Endometrium (tissue), 2 donors: ENCODE results near the gene FAM171A1.
"Not testable (repeated sequence)": the region's sequence is repeated elsewhere in the genome, so short reads cannot be mapped to it uniquely, and the experiment has no call there.

Experiments
- FAIRE-seq: peaks from 2 replicates; lab custom pipeline; 2012; peaks lifted over from hg19 to GRCh38; lab: Jason Lieb, UNC
- donor health status: control.
- donor health status: control.

Gene FAM171A1

DNA sequence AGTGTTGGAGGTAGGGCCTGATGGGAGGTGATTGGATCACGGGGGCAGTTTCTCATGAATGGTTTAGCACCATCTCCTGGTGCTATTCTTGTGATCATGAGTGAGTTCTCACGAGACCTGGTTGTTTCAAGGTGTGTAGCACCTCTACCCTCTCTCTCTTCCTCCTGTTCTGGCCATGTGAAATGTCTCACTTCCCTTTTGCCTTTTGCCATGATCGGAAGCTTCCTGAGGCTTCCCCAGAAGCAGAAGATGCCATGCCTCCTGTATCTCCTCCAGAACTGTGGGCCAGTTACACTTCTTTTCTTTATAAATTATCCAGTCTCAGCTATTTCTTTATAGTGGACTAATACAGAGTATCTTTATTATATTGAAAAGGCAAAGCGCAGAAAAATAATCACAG lies 90.1 kb downstream of the FAM171A1 start:
- FAIRE-seq, result no peak

DNA sequence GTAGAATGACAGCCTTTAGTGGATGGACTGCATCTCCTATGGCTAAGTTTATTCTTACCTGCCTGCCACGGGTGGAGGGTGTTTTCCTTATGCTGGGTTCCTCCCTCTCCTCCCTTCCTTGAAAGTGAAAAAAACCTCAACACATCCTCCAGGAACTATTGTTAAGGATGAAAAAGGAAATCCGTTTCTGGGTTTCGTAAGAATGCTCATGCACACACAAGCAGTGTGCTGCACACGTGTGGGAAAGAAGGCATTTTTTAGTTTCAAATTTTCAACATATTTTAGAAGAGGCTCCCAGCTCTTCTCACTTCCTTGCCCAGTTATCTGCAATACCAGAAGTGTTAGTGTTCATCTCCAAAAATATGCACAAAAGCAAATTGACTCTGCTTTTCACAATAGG lies 90.6 kb downstream of the FAM171A1 start:
- no peak for FAIRE-seq

DNA sequence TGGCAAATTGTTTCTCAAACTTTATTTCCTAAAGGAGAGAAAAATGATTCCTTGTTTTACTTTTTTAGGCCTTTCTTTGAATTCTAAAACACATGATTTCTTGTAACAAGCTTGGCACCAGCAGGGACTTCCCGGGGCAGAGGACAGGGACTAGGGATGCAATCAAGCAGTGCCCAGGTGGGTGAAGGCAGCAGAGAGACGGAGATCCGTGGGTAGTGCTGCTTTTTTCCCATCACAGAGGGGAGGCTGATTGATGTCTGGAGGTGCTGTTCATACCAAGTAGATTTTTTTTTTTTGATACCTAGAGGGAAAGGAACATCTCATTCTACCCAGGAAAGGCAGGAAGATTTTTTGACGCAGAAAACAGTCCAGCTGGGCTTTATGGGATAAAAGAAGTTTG lies 91.9 kb downstream of the FAM171A1 start:
- FAIRE-seq, result no peak

DNA sequence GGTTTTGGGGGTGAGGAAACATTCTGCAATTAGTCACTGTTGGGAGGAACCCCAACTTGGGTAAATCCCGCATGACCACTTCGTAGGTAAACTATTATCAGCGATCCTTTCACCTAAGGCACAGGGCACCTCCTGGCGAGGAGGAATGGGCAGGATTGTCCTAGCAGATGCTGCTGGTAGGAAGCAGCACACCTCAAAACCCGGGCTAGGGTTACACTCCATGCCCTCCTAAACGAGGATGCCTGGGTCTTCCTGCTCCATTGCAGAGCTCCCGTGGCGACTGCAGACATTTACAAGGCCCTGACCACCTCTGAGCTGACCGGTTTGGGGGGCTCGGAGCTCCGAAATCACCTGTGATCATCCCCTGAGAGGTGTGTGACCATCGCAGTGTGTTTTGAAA lies 92.3 kb downstream of the FAM171A1 start:
- no peak for FAIRE-seq

DNA sequence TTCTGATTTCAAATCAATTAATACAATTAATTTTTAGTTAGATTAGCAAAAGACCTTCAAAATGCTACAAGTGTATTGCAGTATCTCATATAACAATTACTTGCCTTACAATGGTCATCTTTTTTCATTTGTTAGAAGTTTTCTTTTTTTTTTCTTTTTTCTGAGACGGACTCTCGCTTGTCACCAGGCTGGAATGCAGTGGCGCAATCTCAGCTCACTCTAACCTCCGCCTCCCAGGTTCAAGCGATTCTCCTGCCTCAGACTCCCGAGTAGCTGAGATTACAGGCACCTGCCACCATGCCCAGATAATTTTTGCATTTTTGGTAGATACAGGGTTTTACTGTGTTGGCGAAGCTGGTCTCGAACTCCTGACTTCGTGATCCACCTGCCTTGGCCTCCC lies 95.0 kb downstream of the FAM171A1 start:
- FAIRE-seq, result not testable (repeated sequence)

DNA sequence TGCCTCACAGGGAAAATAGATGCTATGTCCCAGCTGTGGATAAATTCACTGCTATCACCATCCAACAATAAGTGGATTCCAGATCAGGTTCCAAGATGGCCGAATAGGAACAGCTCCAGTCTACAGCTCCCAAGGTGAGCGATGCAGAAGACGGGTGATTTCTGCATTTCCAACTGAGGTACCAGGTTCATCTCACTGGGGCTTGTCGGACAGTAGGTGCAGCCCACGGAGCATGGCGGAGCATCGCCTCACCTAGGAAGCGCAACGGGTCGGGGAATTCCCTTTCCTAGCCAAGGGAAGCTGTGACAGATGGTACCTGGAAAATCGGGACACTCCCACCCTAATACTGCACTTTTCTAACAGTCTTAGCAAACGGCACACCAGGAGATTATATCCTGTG lies 101.3 kb downstream of the FAM171A1 start:
- FAIRE-seq, result not testable (repeated sequence)

DNA sequence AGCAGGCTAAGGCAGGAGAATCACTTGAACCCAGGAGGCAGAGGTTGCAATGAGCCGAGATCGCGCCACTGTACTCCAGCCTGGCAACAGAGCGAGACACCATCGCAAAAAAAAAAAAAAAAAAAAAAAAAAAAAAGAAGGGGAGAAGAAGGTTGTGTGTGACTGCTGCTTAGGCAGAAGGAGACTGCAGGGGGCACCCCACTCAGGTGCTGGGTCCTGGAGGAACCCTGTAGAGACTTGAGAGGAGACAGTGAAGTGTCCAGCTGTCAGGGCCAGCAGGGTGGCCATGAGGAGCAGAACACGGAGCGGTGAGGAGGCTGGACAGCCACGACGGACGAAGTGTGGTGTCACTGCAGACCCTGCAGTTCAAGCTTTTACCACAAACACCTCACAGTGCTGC lies 103.6 kb downstream of the FAM171A1 start:
- no peak for FAIRE-seq

DNA sequence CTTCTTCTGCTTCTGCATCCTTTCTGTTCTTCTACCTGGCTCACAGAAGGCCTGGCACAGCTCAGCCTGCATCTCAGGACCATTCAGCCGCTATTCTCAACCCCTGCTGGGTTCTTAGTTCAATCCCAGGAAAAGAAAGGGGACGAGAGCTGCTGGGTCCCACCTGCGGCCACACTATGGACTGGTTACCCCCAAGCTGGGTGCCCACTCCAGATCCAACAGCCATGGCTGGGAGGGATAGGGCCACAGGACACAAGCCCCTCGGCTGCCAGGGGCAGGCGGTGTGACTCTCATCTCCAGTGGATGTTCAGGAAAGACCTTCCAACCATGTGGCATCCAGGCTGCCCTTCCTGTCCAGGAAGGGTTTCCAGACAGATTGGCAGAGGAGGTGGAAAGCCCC lies 105.0 kb downstream of the FAM171A1 start:
- FAIRE-seq, result no peak

DNA sequence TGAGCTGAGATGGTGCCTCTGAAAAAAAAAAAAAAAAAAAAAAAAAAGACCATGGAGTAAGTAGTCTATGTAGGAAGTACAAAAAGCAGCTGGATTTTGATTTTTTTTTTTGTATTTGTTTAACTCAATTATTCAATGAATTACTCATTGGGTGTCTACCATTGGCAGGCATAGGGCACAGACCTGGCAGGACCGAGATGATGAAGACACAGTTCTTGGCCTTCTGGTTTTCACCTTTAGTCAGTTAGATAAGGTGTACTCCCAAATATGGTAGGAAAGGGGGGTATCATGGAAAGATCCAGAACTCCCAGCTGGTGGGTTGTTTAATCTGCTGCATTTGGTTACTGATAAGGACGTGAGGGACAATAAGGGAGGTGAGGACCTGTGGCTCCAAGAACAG lies 105.5 kb downstream of the FAM171A1 start:
- FAIRE-seq, result no peak

DNA sequence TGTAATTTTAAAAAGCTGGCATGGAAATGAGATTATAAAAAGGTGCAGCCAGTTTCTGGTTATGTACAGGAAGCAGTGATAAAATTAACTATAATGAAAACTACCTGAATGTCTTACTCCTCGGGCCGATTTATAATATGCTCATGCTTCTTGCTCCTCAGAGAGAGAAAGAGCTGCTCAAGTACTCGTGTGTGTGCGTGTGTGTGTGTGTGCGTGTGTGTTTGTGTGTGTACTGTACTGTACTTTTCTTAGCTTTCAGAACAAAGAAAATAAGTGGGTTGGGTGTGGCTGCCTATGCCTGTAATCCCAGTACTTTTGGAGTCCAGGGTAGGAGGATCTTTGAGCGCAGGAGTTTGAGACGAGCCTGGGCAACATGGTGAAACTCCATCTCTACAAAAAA lies 106.0 kb downstream of the FAM171A1 start:
- no peak for FAIRE-seq

DNA sequence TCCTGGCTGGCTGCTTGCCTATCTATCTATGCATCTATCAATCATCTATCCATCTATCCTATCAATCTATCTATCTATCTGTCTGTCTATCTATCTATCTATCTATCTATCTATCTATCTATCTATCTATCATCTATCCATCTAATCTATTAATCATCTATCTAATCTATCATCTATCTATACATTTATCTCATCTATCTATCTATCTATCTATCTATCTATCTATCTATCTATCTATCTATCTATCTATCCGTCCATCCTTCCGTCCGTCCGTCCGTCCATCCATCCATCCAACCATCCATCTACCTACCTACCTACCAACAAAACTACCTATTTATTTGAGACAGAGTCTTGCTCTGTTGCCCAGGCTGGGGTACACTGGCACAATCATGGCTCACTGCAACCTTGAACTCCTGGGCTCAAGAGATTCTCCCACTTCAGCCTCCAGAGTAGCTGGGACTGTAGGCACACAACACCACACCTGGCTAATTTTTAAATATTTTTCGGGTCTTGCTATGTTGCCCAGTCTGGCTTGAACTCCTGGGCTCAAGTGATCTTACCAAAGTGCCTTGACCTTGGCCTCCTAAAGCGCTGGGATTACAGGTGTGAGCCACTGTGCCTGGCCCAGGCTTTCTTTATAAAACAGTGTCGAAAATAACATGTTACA lies 107.3 kb downstream of the FAM171A1 start:
- FAIRE-seq, result no peak

DNA sequence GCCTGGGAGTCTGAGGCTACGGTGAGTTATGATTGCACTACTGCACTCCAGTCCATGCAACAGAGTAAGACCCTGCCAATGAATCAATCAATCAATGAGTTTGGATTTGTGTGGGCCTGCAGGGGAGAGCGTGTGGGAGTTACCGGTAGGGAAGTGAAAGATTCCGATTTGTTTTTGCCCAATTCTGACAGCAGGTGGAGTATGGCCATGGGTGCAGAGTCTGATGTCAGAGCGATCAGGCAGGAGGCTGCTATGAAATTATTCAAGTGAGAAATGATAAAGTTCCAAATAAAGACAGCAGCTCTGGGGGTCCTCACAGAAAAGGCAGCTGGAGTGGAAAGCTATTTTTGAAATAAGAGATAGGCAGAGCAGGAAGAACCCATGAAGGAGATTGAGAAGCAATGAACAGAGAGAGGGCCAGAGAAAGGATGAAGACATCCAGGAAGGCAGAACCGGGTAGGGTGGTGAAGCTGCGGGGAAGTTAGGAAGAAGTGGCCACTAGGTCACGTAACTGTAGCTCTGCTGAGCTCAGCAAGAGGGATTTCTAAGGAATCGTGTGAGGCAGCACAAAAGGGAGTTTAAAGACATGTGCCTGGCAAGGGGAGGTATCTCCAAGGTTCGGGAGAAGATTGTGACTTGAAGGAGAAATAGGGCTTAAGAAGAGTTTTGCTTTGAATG lies 108.9 kb downstream of the FAM171A1 start:
- FAIRE-seq, result no peak

DNA sequence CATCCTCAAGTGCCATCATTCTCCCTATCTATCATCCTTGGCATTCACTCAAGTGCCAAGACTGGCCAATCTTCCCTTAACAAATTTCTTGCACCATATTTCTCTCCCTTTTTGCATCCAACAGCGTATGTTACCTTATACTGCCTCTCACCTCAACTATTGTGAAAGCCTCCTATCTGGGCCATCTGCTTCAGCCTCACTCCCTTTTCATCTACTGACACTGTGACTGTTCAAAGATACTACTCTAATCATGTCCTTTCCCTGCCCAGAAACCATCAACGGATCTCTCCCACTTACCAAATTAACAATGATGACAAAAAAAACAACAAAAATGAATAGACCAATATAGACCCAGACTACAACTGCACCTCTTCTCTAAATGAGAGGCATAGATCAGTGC lies 112.0 kb downstream of the FAM171A1 start:
- FAIRE-seq, result no peak

DNA sequence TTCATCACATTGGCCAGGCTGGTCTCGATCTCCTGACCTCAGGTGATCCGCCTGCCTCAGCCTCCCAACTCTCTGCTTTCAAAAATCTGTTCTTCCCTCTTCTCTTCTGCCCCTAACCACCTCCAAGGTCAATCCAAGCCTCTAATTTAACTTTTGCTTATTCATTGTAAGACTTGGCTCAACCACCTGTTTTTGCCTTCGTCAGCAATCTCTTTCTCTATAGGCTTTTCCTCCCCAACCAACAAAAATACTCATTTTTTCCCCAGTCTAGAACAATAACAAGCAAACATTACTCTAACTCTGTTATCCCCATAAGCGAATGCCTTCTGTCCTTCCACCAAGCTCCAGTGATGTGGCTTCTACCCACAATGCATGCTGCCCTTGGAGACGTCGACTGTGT lies 112.8 kb downstream of the FAM171A1 start:
- no peak for FAIRE-seq

DNA sequence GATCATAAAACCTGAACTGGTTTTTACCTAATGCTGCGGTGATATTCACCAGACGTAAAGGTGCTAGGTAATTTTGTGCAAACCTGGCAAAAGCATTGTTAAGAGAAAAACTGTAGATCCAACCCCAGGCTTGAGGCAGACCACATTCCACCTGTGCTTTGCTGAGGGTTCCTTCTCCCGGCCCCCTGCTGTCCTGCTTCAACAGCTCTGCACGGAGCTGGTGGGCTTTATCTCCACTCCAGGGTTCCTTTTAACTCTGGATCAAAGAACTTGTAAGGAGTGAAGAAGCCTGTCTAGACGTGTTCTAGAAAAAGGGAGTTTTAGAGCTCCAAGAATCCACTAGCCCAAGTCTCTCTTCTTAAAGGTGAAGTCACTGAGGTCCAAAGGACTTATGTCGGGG lies 115.1 kb downstream of the FAM171A1 start:
- FAIRE-seq, result no peak

DNA sequence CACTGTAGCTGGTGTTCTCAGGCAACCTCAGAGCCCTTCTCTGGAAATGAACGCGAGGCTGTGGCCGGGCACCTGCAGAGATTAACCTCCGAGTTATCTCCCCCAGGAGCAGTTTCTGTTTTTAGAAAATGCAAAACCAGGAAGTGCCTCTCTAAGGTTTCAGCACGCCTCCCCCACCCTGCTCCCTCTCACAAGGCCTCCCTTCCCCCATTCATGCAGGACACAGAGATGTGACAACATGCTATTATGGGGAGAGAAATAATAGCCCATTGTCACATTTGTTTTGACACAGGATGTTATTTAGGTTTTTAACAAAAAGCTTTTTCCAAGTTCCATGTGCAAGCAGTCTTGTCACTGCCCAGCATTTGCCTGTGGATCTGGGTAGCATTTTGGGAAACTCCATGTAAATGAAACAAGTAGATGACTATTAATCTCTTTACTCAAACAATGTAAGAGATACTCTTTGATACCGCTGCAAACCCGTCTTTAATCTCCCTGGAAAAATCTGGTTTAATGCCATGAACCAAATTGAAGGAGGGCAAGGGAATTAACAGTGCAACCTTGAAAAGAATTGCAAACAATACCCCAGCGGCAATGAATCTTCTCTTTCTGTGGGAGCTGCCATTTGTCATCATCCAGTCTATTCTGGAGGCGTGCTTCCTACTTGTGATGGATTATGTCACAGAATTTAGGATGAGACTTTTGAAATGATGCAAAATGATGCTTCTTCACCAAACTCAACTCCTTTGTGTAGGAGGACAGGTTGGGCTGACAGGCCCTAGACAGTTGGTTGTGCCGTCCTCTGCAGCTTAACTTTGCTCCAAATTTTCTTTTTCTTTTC lies 116.1 kb downstream of the FAM171A1 start:
- no peak for FAIRE-seq

DNA sequence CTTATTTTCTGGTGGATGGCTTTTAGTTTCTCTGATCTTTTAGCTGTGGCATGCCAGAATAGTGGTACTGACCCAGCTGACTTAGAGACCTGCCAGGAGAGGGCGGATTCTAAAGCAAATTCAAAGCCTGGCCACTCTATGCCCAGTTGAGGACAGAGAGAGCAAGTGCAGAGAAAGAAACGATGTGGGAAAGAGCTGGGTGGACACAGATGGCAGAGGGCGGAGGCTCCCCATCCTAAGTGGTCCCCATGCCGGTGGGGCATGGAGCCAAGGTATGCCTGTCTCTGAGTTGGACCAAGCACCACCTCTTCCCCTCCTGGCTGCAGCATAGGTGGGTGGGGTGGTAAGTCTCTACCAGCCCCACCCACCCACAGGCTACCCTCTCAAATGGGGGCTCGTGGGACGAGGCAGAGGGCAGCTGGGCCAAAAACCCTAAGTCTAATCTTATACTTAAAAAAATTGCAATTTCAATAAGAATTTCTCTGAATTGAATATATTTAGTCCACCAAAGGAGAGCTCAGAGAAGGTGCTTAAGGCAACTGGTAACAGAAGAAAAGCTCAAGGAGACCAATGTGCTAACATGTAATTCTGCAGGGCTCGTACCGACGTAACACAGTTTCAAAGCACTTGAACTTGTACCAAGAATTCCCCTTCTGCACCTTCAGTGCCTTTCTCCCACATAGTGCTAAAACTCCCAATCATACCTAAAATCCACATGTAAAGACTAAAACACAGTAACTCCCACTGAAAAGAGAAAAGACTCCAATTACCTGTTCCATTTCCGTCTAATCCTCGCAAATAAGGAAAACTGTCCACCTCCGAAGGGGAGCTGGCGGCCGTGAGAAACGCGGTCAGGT lies 116.9 kb downstream of the FAM171A1 start:
- no peak for FAIRE-seq

DNA sequence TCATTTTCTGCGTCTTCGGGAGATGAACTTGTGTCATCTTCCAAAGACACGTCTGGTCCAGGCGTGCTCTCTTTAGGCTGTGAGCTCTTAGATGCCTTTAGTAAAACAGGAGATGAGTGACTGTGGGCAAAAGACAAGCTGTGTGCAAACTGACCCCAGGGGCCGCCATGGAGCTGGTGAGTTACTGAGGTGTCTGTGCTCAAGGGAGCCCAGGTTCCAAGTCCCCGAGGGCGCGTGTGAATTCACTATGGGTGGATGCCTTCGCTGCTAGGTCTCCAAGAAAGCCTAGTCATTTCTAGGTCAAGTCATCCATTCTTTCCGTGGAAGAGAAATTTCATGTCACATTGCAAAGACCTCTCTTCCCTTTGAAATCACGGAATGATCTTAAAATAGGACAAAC lies 118.7 kb downstream of the FAM171A1 start:
- FAIRE-seq, result no peak

DNA sequence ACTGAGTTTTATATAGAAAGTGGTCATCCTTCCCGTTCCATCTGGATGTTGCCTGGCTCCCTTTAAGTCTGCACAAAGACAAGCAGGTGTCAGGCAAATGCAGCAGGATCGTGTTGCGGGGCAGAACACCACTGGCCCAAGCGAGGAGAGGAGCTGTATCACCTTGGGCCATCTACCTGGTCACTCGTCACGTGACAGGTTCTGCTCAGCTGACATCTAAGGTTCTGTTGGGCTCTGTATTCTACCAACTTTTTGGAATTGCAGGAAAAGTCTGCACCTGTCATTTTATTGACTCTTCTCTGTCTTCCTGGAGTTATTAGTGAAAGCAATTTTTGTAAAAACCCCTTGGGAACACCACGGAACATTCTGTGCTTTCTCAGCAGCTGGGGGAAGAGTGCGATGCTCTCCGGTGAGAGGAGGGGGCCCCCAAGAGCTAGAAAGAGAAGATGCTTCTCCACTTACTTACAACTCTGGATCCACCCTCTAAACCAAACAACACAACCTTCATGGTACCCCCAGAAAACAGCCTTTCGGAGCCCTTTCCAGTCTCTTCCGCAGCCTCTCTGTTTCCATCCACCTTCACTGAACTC lies 119.2 kb downstream of the FAM171A1 start:
- no peak for FAIRE-seq

DNA sequence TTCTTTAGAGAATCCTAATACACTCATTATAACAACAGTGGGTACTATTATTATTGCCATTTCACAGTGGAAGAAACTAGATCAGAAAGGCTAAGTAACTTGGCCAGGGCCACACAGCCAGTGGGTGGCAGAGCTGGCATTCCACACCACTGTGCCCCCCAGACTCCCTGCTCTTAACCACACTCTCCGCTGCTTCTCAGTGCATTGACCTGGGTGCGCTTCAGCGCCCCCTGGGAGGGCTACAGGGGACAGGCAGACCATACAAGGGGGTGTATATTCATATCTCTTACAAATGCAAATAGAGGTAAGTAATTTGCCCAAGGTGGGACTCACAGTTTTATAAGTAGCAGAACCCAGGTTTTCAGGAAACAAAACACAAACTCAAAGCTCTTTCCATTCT lies 125.6 kb downstream of the FAM171A1 start:
- no peak for FAIRE-seq

DNA sequence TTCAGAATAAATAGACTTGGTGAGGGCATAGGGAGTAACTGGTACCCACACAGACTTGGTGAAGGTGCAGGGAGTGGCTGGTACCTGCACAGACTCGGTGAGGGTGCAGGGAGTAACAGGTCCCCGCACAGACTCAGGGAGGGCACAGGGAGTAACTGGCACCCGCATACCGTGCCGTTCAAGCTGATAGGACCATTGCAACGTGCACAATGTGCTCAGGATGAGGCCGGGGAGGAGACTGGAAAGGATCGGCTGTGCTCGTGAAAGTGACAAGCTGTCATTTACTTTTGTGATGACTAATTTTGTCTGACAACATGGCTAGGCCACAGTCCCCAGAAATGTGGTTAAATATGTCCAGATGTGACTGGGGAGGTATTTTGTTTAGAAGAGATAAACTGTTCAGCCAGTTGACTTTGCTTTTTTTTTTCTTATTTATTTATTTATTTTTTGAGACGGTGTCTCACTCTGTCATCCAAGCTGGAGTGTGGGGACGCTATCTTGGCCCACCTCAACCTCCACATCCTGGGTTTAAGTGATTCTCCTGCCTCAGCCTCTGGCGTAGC lies 126.4 kb downstream of the FAM171A1 start:
- FAIRE-seq, result no peak
